ENCODE results near the gene PLXNB3.

The PLXNB3 gene

DNA sequence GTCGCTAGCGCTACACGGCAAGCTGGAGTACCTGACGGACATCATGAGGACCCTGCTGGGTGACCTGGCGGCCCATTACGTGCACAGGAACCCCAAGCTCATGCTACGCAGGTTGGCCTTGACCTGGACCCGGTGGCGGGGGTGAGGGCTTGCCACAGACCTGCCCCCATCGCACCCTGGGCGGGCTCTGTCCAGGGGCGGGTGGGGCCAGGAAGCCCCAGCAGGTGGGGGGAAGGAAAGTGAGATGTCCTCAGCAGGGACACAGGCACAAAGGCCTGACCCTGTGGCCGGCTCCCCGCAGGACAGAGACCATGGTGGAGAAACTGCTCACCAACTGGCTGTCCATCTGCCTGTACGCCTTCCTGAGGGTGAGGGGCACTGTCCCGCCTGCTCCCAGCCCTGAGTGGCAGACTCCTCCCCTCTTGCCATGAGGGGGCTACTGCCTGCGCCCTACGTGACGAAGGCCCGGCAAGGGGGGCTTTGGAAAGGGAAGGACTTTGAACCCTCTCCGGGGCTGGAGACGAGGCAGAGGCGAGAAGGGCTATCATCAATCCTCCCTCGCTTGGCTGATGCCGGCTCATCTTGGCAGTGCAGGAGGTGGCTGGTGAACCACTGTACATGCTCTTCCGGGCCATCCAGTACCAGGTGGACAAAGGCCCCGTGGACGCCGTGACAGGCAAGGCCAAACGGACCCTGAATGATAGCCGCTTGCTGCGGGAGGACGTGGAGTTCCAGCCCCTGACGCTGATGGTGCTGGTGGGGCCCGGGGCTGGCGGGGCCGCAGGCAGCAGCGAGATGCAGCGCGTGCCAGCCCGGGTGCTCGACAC lies 11.5 kb downstream of the PLXNB3 start:
- no peak for DNase-seq

GRCh38 chrX:153776120-153776599 lies 12.1 kb downstream of the PLXNB3 start:
- no peak for DNase-seq

DNA sequence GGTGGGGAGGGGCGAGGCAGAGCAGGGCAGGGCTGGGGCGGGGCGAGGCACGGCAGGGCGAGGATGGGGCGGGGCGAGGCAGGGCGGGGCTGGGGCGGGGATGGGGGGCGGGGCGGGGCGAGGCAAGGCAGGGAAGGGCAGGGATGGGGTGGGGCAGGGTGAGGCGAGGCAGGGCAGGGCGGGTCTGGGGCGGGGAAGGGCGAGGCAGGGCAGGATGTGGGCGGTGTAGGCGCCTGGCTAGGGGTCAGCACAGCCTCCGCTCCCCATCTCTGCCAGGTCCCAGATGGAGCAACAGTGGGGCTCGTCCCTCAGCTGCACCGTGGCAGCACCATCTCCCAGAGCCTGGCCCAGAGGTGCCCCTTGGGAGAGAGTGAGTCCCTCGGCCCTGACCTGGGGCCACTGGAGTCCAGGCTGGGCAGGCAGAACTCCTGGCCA lies 12.6 kb downstream of the PLXNB3 start:
- DNase-seq: no peak

- no peak for DNase-seq
Observed at GRCh38 chrX:153777261-153778090, 13.4 kb downstream of the PLXNB3 start.

DNA sequence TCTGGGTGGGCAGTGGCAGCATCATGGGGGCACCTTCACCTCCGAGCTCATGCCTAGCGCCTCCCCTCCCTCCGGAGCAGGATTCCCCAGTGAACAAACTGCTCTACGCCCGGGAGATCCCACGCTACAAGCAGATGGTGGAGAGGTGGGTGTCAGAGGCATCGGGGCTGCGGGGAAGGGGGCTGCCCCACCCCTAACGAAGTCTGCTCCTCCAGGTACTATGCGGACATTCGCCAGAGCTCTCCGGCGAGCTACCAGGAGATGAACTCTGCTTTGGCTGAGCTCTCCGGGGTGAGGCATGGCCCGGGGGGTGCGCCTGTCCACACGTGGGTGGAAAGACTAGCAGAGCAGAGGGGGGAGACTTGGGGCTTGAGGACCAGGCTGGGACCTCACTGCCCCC lies 14.1 kb downstream of the PLXNB3 start:
- DNase-seq: no peak

- no peak for DNase-seq
Observed at GRCh38 chrX:153778684-153779101, 14.6 kb downstream of the PLXNB3 start.

- no peak for DNase-seq
Observed at GRCh38 chrX:153779891-153780677, 16.0 kb downstream of the PLXNB3 start.

- no peak for DNase-seq
Observed at GRCh38 chrX:153780678-153781427, 16.8 kb downstream of the PLXNB3 start, which contains the start of gene SRPK3. Gene SRPK3 (plus strand): TSS chrX:153781041. CDS start chrX:153781087, 46 bp downstream.

DNA sequence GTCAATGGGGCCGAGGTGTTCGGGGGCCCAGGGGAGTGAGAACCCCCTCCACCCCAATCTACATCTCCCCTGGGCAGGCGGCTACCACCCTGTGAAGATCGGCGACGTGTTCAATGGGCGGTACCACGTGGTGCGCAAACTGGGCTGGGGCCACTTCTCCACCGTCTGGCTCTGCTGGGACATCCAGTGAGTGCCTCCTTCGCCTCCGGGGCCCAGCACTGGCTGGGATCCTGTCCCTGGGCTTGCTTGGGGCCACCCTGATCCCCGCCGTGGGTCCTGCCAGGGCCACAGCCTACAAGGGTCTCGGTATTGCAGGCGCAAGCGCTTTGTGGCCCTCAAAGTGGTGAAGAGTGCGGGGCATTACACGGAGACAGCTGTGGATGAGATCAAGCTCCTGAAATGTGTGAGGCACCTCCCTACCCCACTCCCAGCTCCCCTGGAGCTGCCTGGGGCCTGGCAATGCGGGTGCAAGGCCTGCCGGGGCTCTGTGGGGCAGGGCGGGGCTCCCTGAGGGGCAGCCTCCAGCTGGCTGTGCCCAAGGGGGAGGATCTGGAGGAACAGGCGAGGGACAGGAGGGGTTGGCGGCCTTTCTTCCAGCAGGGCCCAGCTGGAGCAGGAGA lies 17.5 kb downstream of the PLXNB3 start:
- DNase-seq: no peak

DNA sequence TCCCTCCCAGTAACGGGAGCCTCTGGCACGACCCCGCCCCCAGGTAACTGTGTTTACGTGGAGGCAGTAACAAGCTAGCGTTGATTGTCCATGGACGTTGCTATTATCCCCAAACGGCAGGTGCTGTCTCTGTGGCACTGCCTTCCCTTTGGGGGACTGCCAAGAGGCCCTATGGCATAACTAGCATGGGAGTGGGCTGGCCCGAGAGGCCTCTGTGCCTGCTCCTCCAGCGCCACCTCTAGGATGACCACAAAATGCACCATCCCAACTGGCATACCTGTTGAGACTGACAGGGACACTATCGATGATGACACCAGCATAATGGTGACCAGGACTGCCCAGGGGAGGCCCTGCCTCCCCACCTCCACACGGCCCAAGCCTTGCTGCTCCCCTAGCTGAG lies 18.3 kb downstream of the PLXNB3 start:
- DNase-seq: no peak

GRCh38 chrX:153782871-153783270 lies 18.8 kb downstream of the PLXNB3 start:
- no peak for DNase-seq

DNA sequence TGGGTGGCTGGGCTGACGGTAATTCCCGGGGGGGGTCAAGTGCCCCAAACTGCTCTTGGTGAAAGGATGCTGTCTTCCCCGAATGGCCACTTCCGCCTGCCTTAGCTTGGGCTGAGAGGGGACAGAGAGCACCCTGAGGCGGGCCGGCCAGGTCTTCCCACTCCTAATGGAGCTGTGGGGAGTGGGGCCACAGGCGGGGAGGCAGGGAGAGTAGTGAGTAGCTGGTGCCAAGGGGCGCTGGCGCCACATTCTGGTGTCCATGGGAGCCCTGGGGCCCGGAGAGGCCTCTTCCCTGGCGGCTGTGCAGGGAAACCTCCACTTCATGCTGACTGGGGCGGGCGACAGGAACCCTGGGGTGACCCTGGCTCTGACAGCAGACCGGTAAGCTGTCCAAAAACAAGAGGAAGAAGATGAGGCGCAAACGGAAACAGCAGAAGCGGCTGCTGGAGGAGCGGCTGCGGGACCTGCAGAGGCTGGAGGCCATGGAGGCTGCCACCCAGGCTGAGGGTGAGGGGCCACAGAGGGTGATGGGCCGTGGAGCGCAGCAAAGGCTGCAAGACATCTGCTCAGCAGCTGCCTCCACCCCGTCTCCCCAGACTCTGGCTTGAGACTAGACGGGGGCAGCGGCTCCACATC lies 19.4 kb downstream of the PLXNB3 start:
- DNase-seq: no peak

DNA sequence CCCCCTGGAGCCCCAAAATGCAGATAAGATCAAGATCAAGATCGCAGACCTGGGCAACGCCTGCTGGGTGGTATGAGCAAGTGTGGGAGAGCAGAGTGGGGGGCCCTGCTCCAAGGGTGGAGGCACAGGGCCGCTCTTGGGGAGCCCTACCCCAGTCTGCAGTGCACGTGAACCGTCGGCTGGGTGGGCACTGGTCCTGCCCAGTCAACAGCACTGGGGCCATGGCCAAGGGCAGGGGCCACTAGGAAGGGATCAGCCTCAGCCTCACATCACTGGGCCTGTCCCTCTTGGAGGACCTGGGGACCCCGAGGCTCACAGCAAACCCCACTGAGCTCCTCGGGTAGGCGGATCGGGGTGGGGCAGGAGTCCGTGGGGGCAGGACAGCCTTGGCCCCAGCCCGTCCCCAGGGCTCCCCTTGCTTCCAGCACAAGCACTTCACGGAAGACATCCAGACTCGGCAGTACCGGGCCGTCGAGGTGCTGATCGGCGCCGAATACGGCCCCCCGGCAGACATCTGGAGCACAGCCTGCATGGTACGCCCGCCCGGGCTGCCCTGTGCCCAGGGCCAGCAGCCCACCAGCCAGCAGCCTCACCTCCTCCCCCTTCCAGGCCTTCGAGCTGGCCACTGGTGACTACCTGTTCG lies 20.4 kb downstream of the PLXNB3 start:
- no peak for DNase-seq

- DNase-seq: no peak
Observed at GRCh38 chrX:153786669-153787068, 22.6 kb downstream of the PLXNB3 start.

- no peak for DNase-seq
Observed at GRCh38 chrX:153789654-153790053, 25.6 kb downstream of the PLXNB3 start.

DNA sequence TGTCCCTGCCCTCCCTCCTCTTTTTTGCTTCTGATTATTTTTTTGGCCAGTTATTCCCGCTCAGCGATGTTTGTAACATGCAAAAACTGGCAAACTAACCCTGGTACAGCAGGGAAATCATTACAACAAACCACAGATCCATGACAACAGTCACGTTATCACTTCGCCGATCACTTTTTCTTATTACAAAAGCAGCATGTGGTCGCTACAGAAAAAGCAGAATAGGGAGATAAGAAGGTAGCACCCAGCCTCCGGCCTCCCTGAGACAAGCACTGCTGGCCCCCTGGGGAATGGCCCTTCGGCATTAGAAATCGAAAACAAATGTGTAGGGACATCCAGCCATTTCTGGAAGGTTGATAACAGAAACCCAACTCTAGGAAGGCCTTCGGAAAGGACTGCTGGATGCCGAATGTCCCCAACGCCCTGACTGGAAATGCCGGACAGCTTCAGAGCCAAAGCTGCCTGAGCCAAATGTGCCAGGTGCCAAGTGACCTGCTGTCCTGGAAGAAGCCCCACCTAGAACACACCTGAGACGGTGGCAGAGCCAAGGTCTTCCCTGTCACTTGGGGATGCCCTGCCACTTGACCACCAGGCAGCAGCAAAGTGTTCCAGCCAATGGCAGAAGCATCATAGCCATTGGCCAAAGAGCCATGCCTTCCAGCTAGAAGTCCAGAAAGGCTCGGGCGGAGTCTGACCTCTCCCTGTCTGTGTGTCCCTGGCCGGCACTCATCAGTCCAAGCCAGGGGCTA lies 27.2 kb downstream of the PLXNB3 start:
- DNase-seq: no peak

DNA sequence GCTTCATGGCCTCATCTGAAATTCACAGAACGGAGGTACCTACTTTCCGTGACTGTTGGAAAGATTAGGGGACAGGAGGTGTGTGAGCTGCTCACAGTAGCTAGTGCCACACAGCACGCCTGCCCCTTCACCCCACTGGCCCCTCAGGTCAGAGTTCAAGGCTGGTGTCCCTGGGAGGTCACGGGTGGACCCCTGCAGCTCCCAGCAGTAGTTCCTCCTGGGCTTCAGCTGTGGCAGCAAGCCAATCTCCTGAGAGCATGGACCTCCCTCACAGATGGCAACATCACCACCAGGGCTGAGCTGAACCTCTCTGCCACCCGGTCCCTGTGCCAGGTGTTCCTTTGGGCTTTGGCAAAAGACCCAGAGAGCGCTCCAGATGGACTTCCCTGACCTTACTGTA lies 28.3 kb downstream of the PLXNB3 start:
- no peak for DNase-seq

DNA sequence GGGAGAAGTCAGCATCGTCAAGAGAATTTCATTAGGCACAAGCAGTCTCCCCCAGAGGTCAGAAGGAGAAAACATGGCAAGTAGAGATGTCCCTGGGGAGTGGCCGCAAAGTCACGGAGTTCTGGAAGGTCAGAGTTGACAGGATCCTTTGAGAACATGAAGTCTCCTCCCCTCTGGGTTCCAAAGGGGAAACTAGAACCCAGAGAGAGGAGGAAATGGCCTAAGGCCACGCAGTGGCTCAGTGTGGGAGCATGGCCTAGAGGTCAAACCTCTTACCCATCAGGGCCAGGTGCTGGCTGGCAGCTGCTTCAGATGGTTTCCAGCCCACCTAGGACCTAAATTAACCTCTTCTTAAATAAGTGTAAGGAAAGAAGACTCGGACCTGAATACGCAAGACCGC lies 29.2 kb downstream of the PLXNB3 start:
- no peak for DNase-seq

- peak; percentile 95 for DNase-seq
Observed at GRCh38 chrX:153794018-153794896, 30.2 kb downstream of the PLXNB3 start, which contains the start of the genes IDH3G and SSR4. Gene IDH3G (minus strand): TSS chrX:153794375. CDS start chrX:153794326, 49 bp downstream. Gene SSR4 (plus strand): TSS chrX:153794668. CDS start chrX:153794688, 20 bp downstream.
